ENCODE measurements around the gene HDLBP. TPM values are rescaled to one million over a fixed set of nuclear protein-coding genes. Genes with fewer than 3 reads are reported as not detected.

HDLBP gene
- polyA plus RNA-seq, 3 donors, result 50.4 to 73.1 (median 69.9) TPM

- WGBS (ENCODE audit: insufficient coverage), result 94% methylated on average over 2 of the region's 4 CpGs
- Histone ChIP-seq H3K4me3 (replicated peaks in 1 of 3; ENCODE audit: low read depth in 2 of 3, low read length in 3 of 3) (no peak overlapping the region), H3K4me2 (replicated peaks; ENCODE audit: extremely low read depth, low read length, poor library complexity, severe bottlenecking) (no peak overlapping the region), H3K36me3 (replicated peaks in 1 of 2; ENCODE audit: control insufficient read depth in 1 of 2, insufficient read depth in 2 of 2, low read length in 2 of 2) (peaks cover 2 to 9% of the 10 kb centered on the region in 2 donors), H3K9me3 (replicated peaks in 1 of 2; ENCODE audit: control insufficient read depth in 1 of 2, insufficient read depth in 1 of 2, low read length in 2 of 2) (no peaks in the 10 kb centered on the region), H3K4me1 (ENCODE audit: control insufficient read depth in 1 of 2, insufficient read depth in 2 of 2, low read length in 2 of 2) (no peaks in the 10 kb centered on the region), H3K27me3 (ENCODE audit: control insufficient read depth in 2 of 2, insufficient read depth in 2 of 2, low read length in 2 of 2) (no peaks in the 10 kb centered on the region), H3K27ac (ENCODE audit: low read depth in 1 of 2, low read length in 2 of 2) (no peak overlapping the region), H3K9ac (ENCODE audit: insufficient read depth, low read length, poor library complexity, severe bottlenecking) (no peak overlapping the region), H3K79me2 (ENCODE audit: insufficient read depth, low read length) (no peaks in the 10 kb centered on the region), H2AFZ (ENCODE audit: insufficient read depth, low read depth, low read length, poor library complexity, severe bottlenecking) (no peak overlapping the region), H4K20me1 (ENCODE audit: insufficient read depth, low read length) (no peaks in the 10 kb centered on the region)
- H3K27ac Mint-ChIP-seq, result no peak overlapping the region
- no peak overlapping the region for H3K4me3 Mint-ChIP-seq
- no peaks in the 10 kb centered on the region for H3K4me1 Mint-ChIP-seq
- intact Hi-C loops (cut with micrococcal nuclease), result no loop called here
- no peak for DNase-seq
- peaks cover 9 to 13% of the 10 kb centered on the region in 2 donors for H3K36me3 Mint-ChIP-seq
- H3K27me3 Mint-ChIP-seq (ENCODE audit: low read depth in 3 of 3), result peaks cover 0 to 2% (median 1%) of the 10 kb centered on the region in 3 donors
- peaks cover 0 to 1% (median 0%) of the 10 kb centered on the region in 7 donors for H3K9me3 Mint-ChIP-seq
- TF ChIP-seq CTCF (IDR thresholded peaks at IDR 0.05), result no peak
Measured at GRCh38 chr2:241187918-241188234, 127.6 kb downstream of the HDLBP start.

GRCh38 chr2:241187101-241187917 is 128.2 kb downstream of the HDLBP start:
- H3K4me3 ChIP-seq (replicated peaks in 1 of 3; ENCODE audit: low read depth in 2 of 3, low read length in 3 of 3), result no peak overlapping the region
- no peaks in the 10 kb centered on the region for H3K27me3 ChIP-seq (ENCODE audit: control insufficient read depth in 2 of 2, insufficient read depth in 2 of 2, low read length in 2 of 2)
- H3K79me2 ChIP-seq (ENCODE audit: insufficient read depth, low read length), result no peaks in the 10 kb centered on the region
- no peak overlapping the region for H3K9ac ChIP-seq (ENCODE audit: insufficient read depth, low read length, poor library complexity, severe bottlenecking)
- no peaks in the 10 kb centered on the region for H3K9me3 ChIP-seq (replicated peaks in 1 of 2; ENCODE audit: control insufficient read depth in 1 of 2, insufficient read depth in 1 of 2, low read length in 2 of 2)
- peaks cover 7 to 14% of the 10 kb centered on the region in 2 donors for H3K36me3 ChIP-seq (replicated peaks in 1 of 2; ENCODE audit: control insufficient read depth in 1 of 2, insufficient read depth in 2 of 2, low read length in 2 of 2)
- H2AFZ ChIP-seq (ENCODE audit: insufficient read depth, low read depth, low read length, poor library complexity, severe bottlenecking), result no peak overlapping the region
- peaks cover 15 to 19% of the 10 kb centered on the region in 2 donors for H3K36me3 Mint-ChIP-seq
- no peak overlapping the region for H3K27ac ChIP-seq (ENCODE audit: low read depth in 1 of 2, low read length in 2 of 2)
- no peak overlapping the region for H3K27ac Mint-ChIP-seq
- H3K4me1 ChIP-seq (ENCODE audit: control insufficient read depth in 1 of 2, insufficient read depth in 2 of 2, low read length in 2 of 2), result no peaks in the 10 kb centered on the region
- WGBS (ENCODE audit: insufficient coverage), result 59% methylated on average over 12 of the region's 14 CpGs
- DNase-seq, result no peak
- H3K27me3 Mint-ChIP-seq (ENCODE audit: low read depth in 3 of 3), result peaks cover 0 to 2% (median under 1%) of the 10 kb centered on the region in 3 donors
- no peak for TF ChIP-seq CTCF (IDR thresholded peaks at IDR 0.05)
- no peak overlapping the region for H3K4me2 ChIP-seq (replicated peaks; ENCODE audit: extremely low read depth, low read length, poor library complexity, severe bottlenecking)
- no peak overlapping the region for H3K4me3 Mint-ChIP-seq
- H3K9me3 Mint-ChIP-seq, result peaks cover 0 to 1% (median 0%) of the 10 kb centered on the region in 7 donors
- intact Hi-C loops (cut with micrococcal nuclease), result no loop called here
- H3K4me1 Mint-ChIP-seq, result no peaks in the 10 kb centered on the region
- no peaks in the 10 kb centered on the region for H4K20me1 ChIP-seq (ENCODE audit: insufficient read depth, low read length)
